K562 (cell line): ENCODE data around the gene CD34. TPM values are rescaled to one million over a fixed set of nuclear protein-coding genes. Genes with fewer than 3 reads are reported as not detected.

Source experiments
- ATAC-seq: fragments of 200-7000 bp; cut with Tn5 transposase; 3 replicates; pipeline ENCODE4 v1.9.1; 2020; ENCODE audit warnings: moderate library complexity
- BruUV-seq: library from RNA; stranded (reverse); fragments of 400-500 nt; replicated peaks from 2 replicates; lab custom pipeline; 2021; lab: Mats Ljungman, UMichigan
- CTCF ChIA-PET: fragments of 300-600 bp; formaldehyde crosslinking; extraction: SDS; loops from one replicate; lab custom pipeline; 2021; ENCODE audit warnings: low intra/inter-chr PET ratio; lab: Yijun Ruan, JAX
- POLR2A ChIA-PET: fragments of 300-600, 350-650 bp; sonication (Branson Sonifier 250); formaldehyde crosslinking; extraction: SDS; loops from one replicate; lab custom pipeline; 2021; ENCODE audit warnings: antibody characterized with exemption, inconsistent platforms; lab: Yijun Ruan, JAX
- DNase-seq, 4 experiments: peaks; one replicate each; pipeline versions ENCODE4 v3.0.0 to v3.0.0-alpha.2; 2011 to 2018; ENCODE audit warnings: low spot score in 3 of 4, mixed read lengths in 3 of 4; ENCODE audit errors: extremely low read depth in 1 of 4
- FAIRE-seq: peaks from 2 replicates; lab custom pipeline; 2011; peaks lifted over from hg19 to GRCh38; lab: Jason Lieb, UNC
- H2AFZ ChIP-seq: 2 replicates; pipeline ENCODE4 v1.6.0; 2011; ENCODE audit warnings: low read depth, low read length, control low read depth, inconsistent platforms
- H3K27ac ChIP-seq: fragments of 200-600 bp; 3 replicates; pipeline ENCODE4 v1.8.0; 2011; ENCODE audit warnings: low read depth, mild to moderate bottlenecking, control low read depth, inconsistent platforms, low read length, moderate library complexity, mixed read lengths; ENCODE audit errors: extremely low read depth
- H3K27me3 ChIP-seq, 2 experiments: fragments of 300-600 bp in 1 of 2; 2 replicates in 1 of 2; 3 replicates in 1 of 2; pipeline versions ENCODE4 v1.6.0 to v1.8.0; 2011; ENCODE audit warnings: inconsistent platforms in 2 of 2, low read length in 2 of 2, mild to moderate bottlenecking in 1 of 2, mixed read lengths in 1 of 2, moderate library complexity in 1 of 2; ENCODE audit not compliant: control insufficient read depth in 2 of 2, insufficient read depth in 2 of 2
- H3K36me3 ChIP-seq: fragments of 300-600 bp; 3 replicates; pipeline ENCODE4 v1.8.0; 2011; ENCODE audit warnings: mild to moderate bottlenecking, low read length, inconsistent platforms; ENCODE audit not compliant: control insufficient read depth, insufficient read depth
- H3K4me1 ChIP-seq, 2 experiments: fragments of 200-600 bp in 1 of 2; replicated peaks in 1 of 2; 2 replicates in 1 of 2; 3 replicates in 1 of 2; pipeline versions ENCODE4 v1.5.1 to v1.8.0; 2011; ENCODE audit warnings: inconsistent platforms in 2 of 2, low read length in 2 of 2, mild to moderate bottlenecking in 1 of 2, mixed read lengths in 1 of 2, moderate library complexity in 1 of 2; ENCODE audit not compliant: control insufficient read depth in 2 of 2, insufficient read depth in 2 of 2
- H3K4me2 ChIP-seq: 2 replicates; pipeline ENCODE4 v1.6.1; 2011; ENCODE audit warnings: low read length, control low read depth, inconsistent platforms, mixed read lengths; ENCODE audit not compliant: insufficient read depth
- H3K4me3 ChIP-seq: fragments of 200-600 bp; sonication (generic), shearing (Covaris generic); 2 replicates; pipeline ENCODE4 v1.5.1; 2016; ENCODE audit warnings: control low read depth, inconsistent platforms
- H3K79me2 ChIP-seq: fragments of 200-600 bp; 3 replicates; pipeline ENCODE4 v1.8.0; 2011; ENCODE audit warnings: low read length, inconsistent platforms; ENCODE audit not compliant: control insufficient read depth, insufficient read depth
- H3K9ac ChIP-seq, 2 experiments: 2 replicates each; pipeline versions ENCODE4 v1.6.0 to v1.6.1; 2011; ENCODE audit warnings: low read depth in 2 of 2, low read length in 2 of 2, control low read depth in 1 of 2, inconsistent platforms in 1 of 2, mild to moderate bottlenecking in 1 of 2, mixed read lengths in 1 of 2; ENCODE audit not compliant: insufficient read depth in 1 of 2
- H3K9me1 ChIP-seq: one replicate; pipeline ENCODE4 v1.6.0; 2011; ENCODE audit warnings: inconsistent platforms, mild to moderate bottlenecking, low read length, moderate library complexity; ENCODE audit not compliant: control insufficient read depth, insufficient read depth
- H3K9me3 ChIP-seq: replicated peaks from 2 replicates; pipeline ENCODE4 v1.5.1; 2011; ENCODE audit warnings: low read depth, low read length, inconsistent platforms; ENCODE audit not compliant: control insufficient read depth, insufficient read depth
- H4K20me1 ChIP-seq: replicated peaks from 2 replicates; pipeline ENCODE4 v1.6.1; 2011; ENCODE audit warnings: low read length, inconsistent platforms, mixed read lengths; ENCODE audit not compliant: control insufficient read depth, insufficient read depth
- HNRNPL ChIP-seq: fragments of 200-400 bp; formaldehyde crosslinking; IDR thresholded peaks from 2 replicates; pipeline ENCODE4 v1.6.1; 2017; ENCODE audit warnings: low read depth, mild to moderate bottlenecking, low read length
- JUN ChIP-seq, 2 experiments: sonication (generic) in 1 of 2; formaldehyde crosslinking in 1 of 2; IDR thresholded peaks; 2 replicates each; pipeline versions ENCODE4 v1.6.1 to v1.8.0; 2012 to 2022; ENCODE audit warnings: borderline replicate concordance in 2 of 2, mild to moderate bottlenecking in 2 of 2, improper control_type of control experiment in 1 of 2, low read depth in 1 of 2, low read length in 1 of 2, missing genetic modification reagents in 1 of 2
- MAFG ChIP-seq: fragments of 450-650 bp; conservative IDR thresholded peaks from 2 replicates; pipeline ENCODE4 v1.6.1; 2016; ENCODE audit warnings: missing genetic modification characterization, missing compliant biosample characterization
- MEF2A ChIP-seq: IDR thresholded peaks from 2 replicates; pipeline ENCODE4 v1.6.1; 2011; ENCODE audit warnings: low read depth, mild to moderate bottlenecking, low read length, moderate library complexity; ENCODE audit not compliant: control insufficient read depth
- ZNF224 ChIP-seq: sonication (generic); formaldehyde crosslinking; IDR thresholded peaks from 2 replicates; pipeline ENCODE4 v1.8.0; 2022; ENCODE audit warnings: mild to moderate bottlenecking, missing genetic modification reagents
- ZNF316 ChIP-seq: fragments of 450-650 bp; IDR thresholded peaks from 2 replicates; pipeline ENCODE4 v1.6.1; 2016
- WGBS: fragments of 100-300 bp; shearing (Covaris generic); methylation state at CpG from one replicate; pipeline ENCODE4 v1.1.6; 2016; ENCODE audit warnings: low coverage, mixed read lengths; ENCODE audit not compliant: insufficient coverage; ENCODE audit errors: missing lambda C conversion rate; 5-methylcytosine and 5-hydroxymethylcytosine counted together
- in situ Hi-C: fragments of 300-500 bp; cut with MboI; formaldehyde crosslinking; loops from 4 replicates; pipeline ENCODE4 v1.15.0; 2018; ENCODE audit warnings: inconsistent platforms, mixed read lengths
- intact Hi-C: fragments of 100-400 bp; cut with micrococcal nuclease; formaldehyde crosslinking; loops from 2 replicates; pipeline ENCODE4 v1.14.2; 2022
- polyA plus RNA-seq, 8 experiments: library from polyadenylated mRNA; depleted of rRNA in 4 of 8; stranded (reverse) in 5 of 8; unstranded in 3 of 8; fragments of >200 nt; fragmentation: Nextera tagmentation in 2 of 8; fragmentation: Illumina TruSeq in 1 of 8; extraction: Ambion mirVana in 2 of 8; extraction: Trizol in 1 of 8; gene quantifications; 2 replicates each; pipeline versions ENCODE4 v1.2.1 to v1.2.3, GENCODE V29; 2011 to 2014; ENCODE audit warnings: inconsistent platforms in 1 of 8, missing spikeins in 1 of 8
- total RNA-seq, 7 experiments: library from RNA; depleted of rRNA in 6 of 7; stranded (reverse); fragments of >200 nt in 6 of 7; fragmentation: Illumina TruSeq in 2 of 7; extraction: Trizol in 2 of 7; gene quantifications; 2 replicates each; pipeline versions ENCODE4 v1.2.1 to v1.2.3, GENCODE V29; 2011 to 2021; ENCODE audit warnings: low replicate concordance in 1 of 7
- TF ChIP-seq, protein P1 (sequence below): fragments of 250-450 bp; sonication (Bioruptor Pico); IDR thresholded peaks from 2 replicates; pipeline ENCODE4 v1.5.0; 2021; ENCODE audit warnings: mild to moderate bottlenecking, borderline replicate concordance
- TF ChIP-seq, protein P2 (sequence below): fragments of 200-600 bp; sonication (generic); IDR thresholded peaks from one replicate; pipeline ENCODE4 v1.6.1; 2012; ENCODE audit warnings: mild to moderate bottlenecking, low read depth, low read length, inconsistent platforms

The CD34 gene
- total and polyA plus RNA-seq, 9 of the 15 experiments (the other 6 are each of a cell fraction or from before 2014, with no cell fraction given) = not detected

DNA sequence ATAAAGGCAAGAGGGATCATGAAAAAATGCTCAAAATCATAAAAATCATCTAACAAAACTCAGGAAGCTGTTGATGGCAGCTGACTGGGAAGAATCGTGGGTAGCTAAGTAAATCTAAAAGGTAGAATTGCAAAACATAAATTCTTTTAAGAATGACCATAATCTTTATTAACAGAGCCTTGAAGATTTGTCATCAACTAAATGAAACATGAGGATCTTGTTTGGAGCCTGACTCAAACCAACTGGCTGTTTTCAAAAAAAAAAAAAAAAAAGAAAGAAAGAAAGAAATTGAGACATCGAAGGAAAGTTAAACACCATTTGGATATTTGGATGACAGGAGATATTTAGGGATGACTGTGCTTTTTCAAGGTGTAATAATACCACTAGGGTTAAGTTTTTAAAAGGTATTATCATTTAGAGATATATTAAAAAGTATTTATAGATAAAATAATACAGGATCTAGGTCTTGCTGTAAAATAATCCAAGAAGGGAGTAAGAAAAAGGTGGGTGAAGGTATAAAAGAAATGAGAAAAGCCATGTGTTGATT is 48.6 kb downstream of the CD34 start:
- CTCF ChIA-PET = no interaction called here
- H3K4me1 ChIP-seq = peaks cover 14 to 17% of the 10 kb centered on the region in 2 experiments; a peak in 4 of 5 replicates
- H3K27me3 ChIP-seq = no peaks in the 10 kb centered on the region; a peak in 1 of 5 replicates
- H3K4me2 ChIP-seq = no peak overlapping the region
- no peaks in the 10 kb centered on the region for H3K79me2 ChIP-seq
- DNase-seq = no peak
- ATAC-seq = no peak
- H3K9ac ChIP-seq = no peak overlapping the region
- intact Hi-C loops (no loop called here), in situ Hi-C loops (no loop called here)
- no peak for FAIRE-seq
- H4K20me1 ChIP-seq = no peaks in the 10 kb centered on the region
- H3K4me3 ChIP-seq = no peak overlapping the region
- H3K36me3 ChIP-seq = peaks cover 21% of the 10 kb centered on the region
- no peaks in the 10 kb centered on the region for H3K9me3 ChIP-seq
- H3K27ac ChIP-seq = peak overlapping the region; percentile 12; the same call in 2 of the 3 replicates
- POLR2A ChIA-PET = interaction anchor here (0.6 to 1.5 kb wide), 10 partner anchors 11 to 490 kb away, joined by 3 to 6 read pairs (median 4); no protein-coding TSS in a partner anchor
- BruUV-seq = no TSS peak
- no peaks in the 10 kb centered on the region for H3K9me1 ChIP-seq
- no peak overlapping the region for H2AFZ ChIP-seq
- 41% methylated on average over 2 of the region's 2 CpGs for whole genome bisulfite sequencing
- TF ChIP-seq MEF2A (no peak), HNRNPL (no peak), MAFG (tag) (peak; percentile 64), ZNF224 (no peak), JUN (IDR thresholded peaks at IDR 0.05; ENCODE audit: borderline replicate concordance, low read depth, low read length) (no peak), JUN (CRISPR knock-in tag; IDR thresholded peaks at IDR 0.05; ENCODE audit: borderline replicate concordance) (no peak), ZNF316 (peak; percentile 74)
- TF ChIP-seq, protein P1, sequence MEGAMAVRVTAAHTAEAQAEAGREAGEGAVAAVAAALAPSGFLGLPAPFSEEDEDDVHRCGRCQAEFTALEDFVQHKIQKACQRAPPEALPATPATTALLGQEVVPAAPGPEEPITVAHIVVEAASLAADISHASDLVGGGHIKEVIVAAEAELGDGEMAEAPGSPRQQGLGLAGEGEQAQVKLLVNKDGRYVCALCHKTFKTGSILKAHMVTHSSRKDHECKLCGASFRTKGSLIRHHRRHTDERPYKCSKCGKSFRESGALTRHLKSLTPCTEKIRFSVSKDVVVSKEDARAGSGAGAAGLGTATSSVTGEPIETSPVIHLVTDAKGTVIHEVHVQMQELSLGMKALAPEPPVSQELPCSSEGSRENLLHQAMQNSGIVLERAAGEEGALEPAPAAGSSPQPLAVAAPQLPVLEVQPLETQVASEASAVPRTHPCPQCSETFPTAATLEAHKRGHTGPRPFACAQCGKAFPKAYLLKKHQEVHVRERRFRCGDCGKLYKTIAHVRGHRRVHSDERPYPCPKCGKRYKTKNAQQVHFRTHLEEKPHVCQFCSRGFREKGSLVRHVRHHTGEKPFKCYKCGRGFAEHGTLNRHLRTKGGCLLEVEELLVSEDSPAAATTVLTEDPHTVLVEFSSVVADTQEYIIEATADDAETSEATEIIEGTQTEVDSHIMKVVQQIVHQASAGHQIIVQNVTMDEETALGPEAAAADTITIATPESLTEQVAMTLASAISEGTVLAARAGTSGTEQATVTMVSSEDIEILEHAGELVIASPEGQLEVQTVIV (CRISPR knock-in tag) = no peak
- TF ChIP-seq, protein P2, sequence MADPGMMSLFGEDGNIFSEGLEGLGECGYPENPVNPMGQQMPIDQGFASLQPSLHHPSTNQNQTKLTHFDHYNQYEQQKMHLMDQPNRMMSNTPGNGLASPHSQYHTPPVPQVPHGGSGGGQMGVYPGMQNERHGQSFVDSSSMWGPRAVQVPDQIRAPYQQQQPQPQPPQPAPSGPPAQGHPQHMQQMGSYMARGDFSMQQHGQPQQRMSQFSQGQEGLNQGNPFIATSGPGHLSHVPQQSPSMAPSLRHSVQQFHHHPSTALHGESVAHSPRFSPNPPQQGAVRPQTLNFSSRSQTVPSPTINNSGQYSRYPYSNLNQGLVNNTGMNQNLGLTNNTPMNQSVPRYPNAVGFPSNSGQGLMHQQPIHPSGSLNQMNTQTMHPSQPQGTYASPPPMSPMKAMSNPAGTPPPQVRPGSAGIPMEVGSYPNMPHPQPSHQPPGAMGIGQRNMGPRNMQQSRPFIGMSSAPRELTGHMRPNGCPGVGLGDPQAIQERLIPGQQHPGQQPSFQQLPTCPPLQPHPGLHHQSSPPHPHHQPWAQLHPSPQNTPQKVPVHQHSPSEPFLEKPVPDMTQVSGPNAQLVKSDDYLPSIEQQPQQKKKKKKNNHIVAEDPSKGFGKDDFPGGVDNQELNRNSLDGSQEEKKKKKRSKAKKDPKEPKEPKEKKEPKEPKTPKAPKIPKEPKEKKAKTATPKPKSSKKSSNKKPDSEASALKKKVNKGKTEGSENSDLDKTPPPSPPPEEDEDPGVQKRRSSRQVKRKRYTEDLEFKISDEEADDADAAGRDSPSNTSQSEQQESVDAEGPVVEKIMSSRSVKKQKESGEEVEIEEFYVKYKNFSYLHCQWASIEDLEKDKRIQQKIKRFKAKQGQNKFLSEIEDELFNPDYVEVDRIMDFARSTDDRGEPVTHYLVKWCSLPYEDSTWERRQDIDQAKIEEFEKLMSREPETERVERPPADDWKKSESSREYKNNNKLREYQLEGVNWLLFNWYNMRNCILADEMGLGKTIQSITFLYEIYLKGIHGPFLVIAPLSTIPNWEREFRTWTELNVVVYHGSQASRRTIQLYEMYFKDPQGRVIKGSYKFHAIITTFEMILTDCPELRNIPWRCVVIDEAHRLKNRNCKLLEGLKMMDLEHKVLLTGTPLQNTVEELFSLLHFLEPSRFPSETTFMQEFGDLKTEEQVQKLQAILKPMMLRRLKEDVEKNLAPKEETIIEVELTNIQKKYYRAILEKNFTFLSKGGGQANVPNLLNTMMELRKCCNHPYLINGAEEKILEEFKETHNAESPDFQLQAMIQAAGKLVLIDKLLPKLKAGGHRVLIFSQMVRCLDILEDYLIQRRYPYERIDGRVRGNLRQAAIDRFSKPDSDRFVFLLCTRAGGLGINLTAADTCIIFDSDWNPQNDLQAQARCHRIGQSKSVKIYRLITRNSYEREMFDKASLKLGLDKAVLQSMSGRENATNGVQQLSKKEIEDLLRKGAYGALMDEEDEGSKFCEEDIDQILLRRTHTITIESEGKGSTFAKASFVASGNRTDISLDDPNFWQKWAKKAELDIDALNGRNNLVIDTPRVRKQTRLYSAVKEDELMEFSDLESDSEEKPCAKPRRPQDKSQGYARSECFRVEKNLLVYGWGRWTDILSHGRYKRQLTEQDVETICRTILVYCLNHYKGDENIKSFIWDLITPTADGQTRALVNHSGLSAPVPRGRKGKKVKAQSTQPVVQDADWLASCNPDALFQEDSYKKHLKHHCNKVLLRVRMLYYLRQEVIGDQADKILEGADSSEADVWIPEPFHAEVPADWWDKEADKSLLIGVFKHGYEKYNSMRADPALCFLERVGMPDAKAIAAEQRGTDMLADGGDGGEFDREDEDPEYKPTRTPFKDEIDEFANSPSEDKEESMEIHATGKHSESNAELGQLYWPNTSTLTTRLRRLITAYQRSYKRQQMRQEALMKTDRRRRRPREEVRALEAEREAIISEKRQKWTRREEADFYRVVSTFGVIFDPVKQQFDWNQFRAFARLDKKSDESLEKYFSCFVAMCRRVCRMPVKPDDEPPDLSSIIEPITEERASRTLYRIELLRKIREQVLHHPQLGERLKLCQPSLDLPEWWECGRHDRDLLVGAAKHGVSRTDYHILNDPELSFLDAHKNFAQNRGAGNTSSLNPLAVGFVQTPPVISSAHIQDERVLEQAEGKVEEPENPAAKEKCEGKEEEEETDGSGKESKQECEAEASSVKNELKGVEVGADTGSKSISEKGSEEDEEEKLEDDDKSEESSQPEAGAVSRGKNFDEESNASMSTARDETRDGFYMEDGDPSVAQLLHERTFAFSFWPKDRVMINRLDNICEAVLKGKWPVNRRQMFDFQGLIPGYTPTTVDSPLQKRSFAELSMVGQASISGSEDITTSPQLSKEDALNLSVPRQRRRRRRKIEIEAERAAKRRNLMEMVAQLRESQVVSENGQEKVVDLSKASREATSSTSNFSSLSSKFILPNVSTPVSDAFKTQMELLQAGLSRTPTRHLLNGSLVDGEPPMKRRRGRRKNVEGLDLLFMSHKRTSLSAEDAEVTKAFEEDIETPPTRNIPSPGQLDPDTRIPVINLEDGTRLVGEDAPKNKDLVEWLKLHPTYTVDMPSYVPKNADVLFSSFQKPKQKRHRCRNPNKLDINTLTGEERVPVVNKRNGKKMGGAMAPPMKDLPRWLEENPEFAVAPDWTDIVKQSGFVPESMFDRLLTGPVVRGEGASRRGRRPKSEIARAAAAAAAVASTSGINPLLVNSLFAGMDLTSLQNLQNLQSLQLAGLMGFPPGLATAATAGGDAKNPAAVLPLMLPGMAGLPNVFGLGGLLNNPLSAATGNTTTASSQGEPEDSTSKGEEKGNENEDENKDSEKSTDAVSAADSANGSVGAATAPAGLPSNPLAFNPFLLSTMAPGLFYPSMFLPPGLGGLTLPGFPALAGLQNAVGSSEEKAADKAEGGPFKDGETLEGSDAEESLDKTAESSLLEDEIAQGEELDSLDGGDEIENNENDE = no peak
